Measurements from ENCODE around the gene RPLP2. TPM values are rescaled to one million over a fixed set of nuclear protein-coding genes. Genes with fewer than 3 reads are reported as not detected.

RPLP2 gene
- total RNA-seq (1,000 to 10,000 TPM; 4,178 to 4,199 TPM), total RNA-seq (758 to 1,063 reads per million in 2 donors)

DNA sequence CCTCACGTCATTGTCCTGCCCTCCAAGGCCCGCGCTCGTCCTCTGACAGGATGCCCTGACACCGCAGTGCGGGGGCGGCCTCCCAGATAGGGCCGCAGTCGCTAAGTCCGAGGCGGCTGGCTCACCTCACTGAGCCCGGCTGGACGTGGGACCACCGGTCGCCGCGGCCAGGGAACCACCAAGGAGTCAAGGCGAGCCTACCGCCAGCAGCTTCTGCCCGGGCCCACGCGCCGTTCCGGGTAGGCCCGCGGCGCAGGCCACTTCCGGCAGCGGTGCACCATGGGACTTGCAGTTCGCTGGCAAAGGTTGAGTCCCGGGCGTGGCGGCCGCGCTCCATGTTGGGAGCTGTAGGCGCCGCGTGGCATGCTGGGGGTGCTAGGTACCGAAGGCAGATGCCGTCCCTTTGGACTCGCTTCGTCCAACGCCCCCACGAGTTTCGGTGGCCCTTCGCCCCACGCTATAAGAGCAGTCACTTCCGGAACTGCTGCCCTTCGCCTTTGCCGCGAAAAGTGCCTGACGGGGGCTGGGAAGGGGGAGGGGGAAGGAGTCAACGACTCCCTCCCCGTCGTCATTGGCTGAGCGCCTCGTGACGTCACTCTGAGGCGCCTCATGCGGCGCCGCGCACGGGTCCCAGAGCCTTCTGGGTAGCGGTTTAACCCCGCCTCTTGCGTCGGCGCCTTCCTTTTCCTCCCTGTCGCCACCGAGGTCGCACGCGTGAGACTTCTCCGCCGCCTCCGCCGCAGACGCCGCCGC lies at the start of gene RPLP2:
RPLP2 (plus strand) TSS at position 681 of the 753 bp plus-strand sequence. CDS start 268 bp downstream, outside the sequence.
- Mint-ChIP-seq H3K27ac (peak within 1 kb of the TSS; percentile 97), H3K36me3 (ENCODE audit: low read depth) (peaks cover 3% of the 10 kb centered on the region), H3K4me3 (peak within 1 kb of the TSS; percentile 90)

DNA sequence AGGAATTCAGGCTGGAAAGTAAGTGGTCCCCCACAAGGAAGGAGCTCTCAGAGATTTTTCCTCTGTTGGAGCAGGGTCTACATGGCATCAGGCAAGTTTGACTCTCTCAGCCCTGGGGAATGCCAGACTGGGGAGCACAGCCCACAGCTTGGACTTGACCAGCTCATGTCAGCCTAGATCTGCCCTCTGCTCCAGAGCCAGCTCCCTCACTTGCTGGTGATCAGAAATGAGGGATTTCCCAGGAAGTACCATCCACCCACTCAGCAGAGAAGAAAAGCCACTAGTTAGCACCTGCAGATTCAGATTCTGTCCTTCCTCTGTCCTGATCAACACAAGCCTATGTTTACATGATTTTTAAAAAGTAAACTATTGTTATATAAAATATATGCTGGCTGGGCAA lies 49.5 kb upstream of the RPLP2 start:
- Mint-ChIP-seq H3K27me3 (no peaks in the 10 kb centered on the region), H3K4me3 (no peak overlapping the region), H3K36me3 (ENCODE audit: low read depth) (no peaks in the 10 kb centered on the region), H3K27ac (no peak overlapping the region), H3K4me1 (peaks cover 2% of the 10 kb centered on the region)
- no peaks in the 10 kb centered on the region for H3K9me3 ChIP-seq (ENCODE audit: control insufficient read depth, low read length, poor library complexity, severe bottlenecking)
- no peak for ATAC-seq
- no peak for DNase-seq

More for the DNA sequence above, at the start of gene RPLP2:
- DNase-seq (peak; percentile 94 to 96 (median 95)), ATAC-seq (peak; percentile 87)
- Mint-ChIP-seq H3K27me3 (no peaks in the 10 kb centered on the region), H3K4me1 (peaks cover 21% of the 10 kb centered on the region)
- H3K9me3 ChIP-seq (ENCODE audit: control insufficient read depth, low read length, poor library complexity, severe bottlenecking), result no peaks in the 10 kb centered on the region

DNA sequence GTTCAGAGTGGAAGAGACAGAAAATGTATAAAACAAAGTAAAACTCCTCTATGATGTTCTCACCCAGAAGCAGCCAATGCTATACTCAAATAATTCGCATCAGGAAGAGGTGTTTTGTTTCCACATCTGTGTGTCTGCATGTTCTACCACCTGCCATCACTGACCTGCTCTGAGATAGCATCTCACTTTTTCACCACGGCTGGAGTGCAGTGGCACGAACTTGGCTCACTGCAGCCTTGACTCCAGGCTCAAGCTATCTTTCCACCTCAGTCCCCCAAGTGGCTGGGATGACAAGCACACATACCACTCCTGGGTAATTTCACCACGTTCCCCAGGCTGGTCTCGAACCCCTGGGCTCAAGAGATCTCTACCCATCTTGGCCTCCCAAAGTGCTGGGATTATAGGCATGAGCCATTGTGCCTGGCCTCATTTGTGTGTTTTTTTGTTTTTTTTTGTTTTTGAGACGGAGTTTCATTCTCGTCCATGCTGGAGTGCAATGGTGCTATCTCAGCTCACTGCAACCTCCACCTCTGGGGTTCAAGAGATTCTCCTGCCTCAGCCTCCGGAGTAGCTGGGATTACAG lies 48.1 kb upstream of the RPLP2 start:
- no peaks in the 10 kb centered on the region for H3K9me3 ChIP-seq (ENCODE audit: control insufficient read depth, low read length, poor library complexity, severe bottlenecking)
- H3K4me3 Mint-ChIP-seq, result no peak overlapping the region
- H3K4me1 Mint-ChIP-seq, result peaks cover 2% of the 10 kb centered on the region
- no peaks in the 10 kb centered on the region for H3K36me3 Mint-ChIP-seq (ENCODE audit: low read depth)
- H3K27me3 Mint-ChIP-seq, result no peaks in the 10 kb centered on the region
- ATAC-seq (no peak), DNase-seq (no peak)
- H3K27ac Mint-ChIP-seq, result peak overlapping the region; percentile 45

DNA sequence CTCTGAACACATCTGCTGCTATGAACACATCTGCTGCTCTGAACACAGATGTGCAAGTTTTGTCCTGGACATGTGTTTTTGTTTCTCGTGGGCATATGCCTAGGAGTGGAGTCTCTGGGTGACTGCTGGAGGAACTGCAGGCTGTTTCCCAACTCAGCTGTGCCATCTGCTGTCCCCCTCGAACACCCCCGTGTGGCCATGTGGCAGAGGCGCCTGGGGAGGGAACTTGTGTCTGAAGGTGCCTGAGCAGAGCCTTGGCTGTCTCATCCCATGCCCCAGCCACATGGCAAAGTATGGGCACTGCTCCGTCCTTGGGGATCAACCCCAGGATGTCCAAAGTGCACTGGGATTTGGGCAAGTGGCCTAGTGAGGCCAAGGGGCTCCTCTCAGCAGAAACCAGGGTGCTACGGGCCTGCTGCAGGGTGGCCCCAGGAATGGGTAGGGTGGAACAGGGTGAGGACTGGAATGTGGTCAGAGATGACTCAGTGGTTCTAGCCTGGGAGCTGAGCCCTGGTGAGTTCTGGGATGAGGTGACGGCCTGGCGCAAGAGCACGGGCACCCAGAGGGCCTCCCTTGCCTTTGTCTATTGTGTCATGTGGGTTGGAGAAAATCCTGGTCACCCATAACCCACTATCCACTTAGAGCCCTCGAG lies 47.2 kb upstream of the RPLP2 start:
- Mint-ChIP-seq H3K27ac (peak overlapping the region; percentile 45), H3K36me3 (ENCODE audit: low read depth) (no peaks in the 10 kb centered on the region), H3K4me3 (no peak overlapping the region), H3K27me3 (no peaks in the 10 kb centered on the region), H3K4me1 (no peaks in the 10 kb centered on the region)
- no peaks in the 10 kb centered on the region for H3K9me3 ChIP-seq (ENCODE audit: control insufficient read depth, low read length, poor library complexity, severe bottlenecking)
- no peak for DNase-seq
- no peak for ATAC-seq

DNA sequence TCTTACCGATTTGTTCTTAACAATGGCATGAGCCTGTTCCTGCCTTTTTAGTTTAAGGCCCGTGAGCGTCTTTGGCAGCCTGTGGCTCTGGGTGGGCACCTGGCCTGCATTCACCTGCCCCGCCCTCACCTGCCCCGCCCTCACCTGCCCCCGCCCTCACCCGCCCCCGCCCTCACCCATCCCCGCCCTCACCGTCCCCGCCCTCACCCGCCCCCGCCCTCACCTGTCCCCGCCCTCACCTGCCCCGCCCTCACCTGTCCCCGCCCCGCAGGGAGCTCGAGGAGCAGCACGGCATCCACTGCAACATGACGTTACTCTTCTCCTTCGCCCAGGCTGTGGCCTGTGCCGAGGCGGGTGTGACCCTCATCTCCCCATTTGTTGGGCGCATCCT lies 46.7 kb upstream of the RPLP2 start:
- no peaks in the 10 kb centered on the region for H3K9me3 ChIP-seq (ENCODE audit: control insufficient read depth, low read length, poor library complexity, severe bottlenecking)
- ATAC-seq, result no peak
- Mint-ChIP-seq H3K36me3 (ENCODE audit: low read depth) (no peaks in the 10 kb centered on the region), H3K4me1 (no peaks in the 10 kb centered on the region), H3K27me3 (no peaks in the 10 kb centered on the region), H3K4me3 (no peak overlapping the region), H3K27ac (no peak overlapping the region)
- DNase-seq, result no peak

DNA sequence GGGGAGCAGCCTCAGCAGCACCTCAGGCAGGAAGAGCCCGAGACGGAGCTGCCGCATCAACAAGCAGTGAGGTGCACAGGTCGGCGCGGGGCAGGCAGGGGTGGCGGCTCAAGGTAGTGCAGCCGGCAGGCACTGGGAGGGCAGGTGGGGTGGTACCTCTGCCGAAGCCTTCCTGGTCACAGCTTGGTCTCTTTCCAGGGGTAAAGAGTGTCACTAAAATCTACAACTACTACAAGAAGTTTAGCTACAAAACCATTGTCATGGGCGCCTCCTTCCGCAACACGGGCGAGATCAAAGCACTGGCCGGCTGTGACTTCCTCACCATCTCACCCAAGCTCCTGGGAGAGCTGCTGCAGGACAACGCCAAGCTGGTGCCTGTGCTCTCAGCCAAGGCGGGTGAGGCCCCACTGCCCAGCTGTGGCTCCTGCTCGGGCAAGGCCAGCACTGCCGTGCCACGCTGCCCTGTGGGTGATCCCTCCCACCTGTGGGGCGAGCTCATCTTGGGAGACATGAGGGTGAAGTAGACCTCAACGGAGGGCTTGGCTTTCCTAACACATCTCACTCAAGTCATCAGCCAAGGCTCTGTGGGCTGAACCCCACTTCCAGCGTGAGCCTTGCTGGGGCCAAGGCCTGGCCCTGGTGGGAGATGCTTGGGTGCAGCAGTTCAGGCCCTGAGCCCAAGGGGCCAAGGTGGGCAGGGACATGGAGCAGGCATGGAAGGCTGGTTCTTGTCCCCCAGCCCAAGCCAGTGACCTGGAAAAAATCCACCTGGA lies 46.0 kb upstream of the RPLP2 start:
- Mint-ChIP-seq H3K4me1 (no peaks in the 10 kb centered on the region), H3K27me3 (no peaks in the 10 kb centered on the region), H3K27ac (no peak overlapping the region), H3K4me3 (no peak overlapping the region), H3K36me3 (ENCODE audit: low read depth) (no peaks in the 10 kb centered on the region)
- ATAC-seq (no peak), DNase-seq (no peak)
- no peaks in the 10 kb centered on the region for H3K9me3 ChIP-seq (ENCODE audit: control insufficient read depth, low read length, poor library complexity, severe bottlenecking)

DNA sequence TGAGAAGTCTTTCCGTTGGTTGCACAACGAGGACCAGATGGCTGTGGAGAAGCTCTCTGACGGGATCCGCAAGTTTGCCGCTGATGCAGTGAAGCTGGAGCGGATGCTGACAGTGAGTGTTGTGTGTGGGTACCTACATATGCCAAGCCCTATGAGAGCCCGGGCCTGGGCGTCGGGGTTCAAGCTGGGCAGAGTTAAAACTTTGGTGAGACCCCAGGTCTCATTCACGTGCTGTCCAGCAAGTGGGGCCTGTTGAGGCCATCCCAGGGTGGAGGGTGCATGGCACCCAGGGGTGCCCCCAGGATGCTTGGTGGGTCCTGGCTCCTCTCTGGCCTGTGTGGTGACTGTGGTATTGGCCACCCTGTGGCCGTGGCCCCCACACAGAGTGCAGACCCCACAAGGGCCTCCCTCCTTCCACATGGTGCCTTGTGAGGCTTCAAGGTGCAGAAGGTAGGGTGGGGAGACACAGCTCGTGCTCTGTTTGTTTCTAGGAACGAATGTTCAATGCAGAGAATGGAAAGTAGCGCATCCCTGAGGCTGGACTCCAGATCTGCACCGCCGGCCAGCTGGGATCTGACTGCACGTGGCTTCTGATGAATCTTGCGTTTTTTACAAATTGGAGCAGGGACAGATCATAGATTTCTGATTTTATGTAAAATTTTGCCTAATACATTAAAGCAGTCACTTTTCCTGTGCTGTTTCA lies 45.3 kb upstream of the RPLP2 start:
- H3K27me3 Mint-ChIP-seq, result no peaks in the 10 kb centered on the region
- no peak overlapping the region for H3K4me3 Mint-ChIP-seq
- DNase-seq, result no peak
- ATAC-seq, result no peak
- no peaks in the 10 kb centered on the region for H3K4me1 Mint-ChIP-seq
- H3K9me3 ChIP-seq (ENCODE audit: control insufficient read depth, low read length, poor library complexity, severe bottlenecking), result no peaks in the 10 kb centered on the region
- H3K36me3 Mint-ChIP-seq (ENCODE audit: low read depth), result no peaks in the 10 kb centered on the region
- no peak overlapping the region for H3K27ac Mint-ChIP-seq

DNA sequence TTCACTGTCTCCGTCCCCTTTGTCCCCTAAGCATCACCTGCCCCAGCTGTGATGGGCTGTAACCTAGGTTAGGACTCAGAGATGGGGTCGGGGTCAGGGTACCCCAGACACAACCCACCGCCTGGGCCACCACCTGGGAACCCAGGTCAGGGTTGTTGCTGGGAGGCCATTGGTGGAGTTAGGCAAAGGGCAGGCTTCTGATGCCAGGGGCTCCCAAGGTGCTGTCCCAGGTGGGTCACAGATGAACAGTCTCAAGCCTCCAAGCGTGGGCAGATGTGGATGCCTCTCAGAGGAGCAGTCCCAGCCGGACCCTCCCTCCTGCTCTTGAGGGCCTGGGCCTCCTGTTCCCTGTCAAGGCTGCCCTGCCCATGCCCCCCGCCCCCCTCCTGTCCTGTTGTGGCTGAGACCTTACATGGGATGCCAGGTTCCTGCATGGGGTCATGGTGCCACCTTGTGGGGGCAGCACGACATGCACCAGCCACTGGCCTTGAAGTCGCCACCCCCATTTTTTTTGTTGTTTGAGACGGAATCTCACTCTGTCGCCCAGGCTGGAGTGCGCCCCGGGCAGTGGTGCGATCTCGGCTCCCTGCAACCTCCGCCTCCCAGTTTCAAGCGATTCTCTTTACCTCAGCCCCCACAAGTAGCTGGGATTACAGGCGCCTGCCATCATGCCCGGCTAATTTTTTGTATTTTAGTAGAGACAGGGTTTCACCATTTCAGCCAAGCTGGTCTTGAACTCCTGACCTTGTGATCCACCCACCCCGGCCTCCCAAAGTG lies 44.6 kb upstream of the RPLP2 start:
- H3K4me3 Mint-ChIP-seq, result no peak overlapping the region
- DNase-seq, result peak; percentile 35 to 57 (median 49)
- H3K36me3 Mint-ChIP-seq (ENCODE audit: low read depth), result no peaks in the 10 kb centered on the region

DNA sequence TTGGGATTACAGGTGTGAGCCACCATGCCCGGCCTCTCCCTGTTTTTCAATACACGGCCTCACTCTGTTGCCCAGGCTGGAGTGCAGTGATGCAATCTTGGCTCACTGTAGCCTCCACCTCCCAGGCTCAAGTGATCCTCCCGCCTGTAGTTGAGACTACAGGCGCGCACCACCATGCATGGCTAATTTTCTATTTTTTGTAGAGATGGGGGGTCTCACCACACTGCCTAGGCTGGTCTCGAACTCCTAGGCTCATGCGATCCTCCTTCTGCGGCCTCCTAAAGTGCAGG lies 44.0 kb upstream of the RPLP2 start:
- no peaks in the 10 kb centered on the region for H3K9me3 ChIP-seq (ENCODE audit: control insufficient read depth, low read length, poor library complexity, severe bottlenecking)
- Mint-ChIP-seq H3K36me3 (ENCODE audit: low read depth) (no peaks in the 10 kb centered on the region), H3K4me1 (no peaks in the 10 kb centered on the region), H3K27me3 (no peaks in the 10 kb centered on the region), H3K27ac (no peak overlapping the region), H3K4me3 (no peak overlapping the region)
- no peak for ATAC-seq
- no peak for DNase-seq

More for the DNA sequence above, 44.6 kb upstream of the RPLP2 start:
- no peaks in the 10 kb centered on the region for H3K27me3 Mint-ChIP-seq
- peak; percentile 89 for ATAC-seq
- no peaks in the 10 kb centered on the region for H3K4me1 Mint-ChIP-seq
- H3K27ac Mint-ChIP-seq, result no peak overlapping the region
- H3K9me3 ChIP-seq (ENCODE audit: control insufficient read depth, low read length, poor library complexity, severe bottlenecking), result no peaks in the 10 kb centered on the region

DNA sequence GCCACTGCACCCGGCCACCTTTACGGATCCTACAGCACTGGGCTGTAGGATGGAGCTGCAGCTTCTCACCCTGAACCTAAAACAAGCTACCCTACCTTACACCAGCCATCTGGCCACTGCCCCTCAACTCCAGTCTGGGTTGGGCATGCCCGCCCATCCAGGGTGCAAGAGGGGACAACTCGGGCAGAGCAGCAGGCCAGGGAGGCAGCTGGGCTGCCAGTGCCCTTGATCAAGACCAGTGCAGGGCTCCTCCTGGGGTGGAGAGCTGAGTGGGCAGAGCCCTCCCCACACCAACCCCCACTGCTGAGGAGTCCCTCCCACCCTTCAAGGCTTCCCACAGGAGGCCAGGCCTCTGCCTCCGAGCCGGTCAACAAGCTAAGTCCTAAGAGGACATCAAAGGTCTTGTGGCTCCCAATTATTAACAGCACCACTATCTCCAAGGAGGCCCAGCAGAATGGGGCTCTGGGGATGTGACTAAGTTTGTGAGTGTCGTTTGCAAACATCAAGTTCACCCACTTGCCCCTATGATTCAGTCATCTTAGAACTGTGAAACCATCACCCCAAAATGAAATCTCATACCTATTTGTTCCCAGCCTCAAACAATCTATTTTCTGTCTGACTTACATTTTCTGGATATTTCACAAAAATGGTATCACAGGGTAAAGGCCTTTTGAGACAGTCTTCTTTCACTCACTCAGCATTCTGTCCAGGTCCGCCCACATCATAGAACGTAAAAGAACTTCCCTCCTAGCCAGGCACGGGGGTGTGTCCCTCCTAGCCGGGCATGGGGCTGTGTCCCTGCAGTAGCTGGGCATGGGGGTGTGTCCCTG lies 43.4 kb upstream of the RPLP2 start:
- ATAC-seq, result no peak
- no peaks in the 10 kb centered on the region for H3K4me1 Mint-ChIP-seq
- no peaks in the 10 kb centered on the region for H3K36me3 Mint-ChIP-seq (ENCODE audit: low read depth)
- H3K27ac Mint-ChIP-seq, result no peak overlapping the region
- no peak overlapping the region for H3K4me3 Mint-ChIP-seq
- H3K27me3 Mint-ChIP-seq, result no peaks in the 10 kb centered on the region
- no peak for DNase-seq
- no peaks in the 10 kb centered on the region for H3K9me3 ChIP-seq (ENCODE audit: control insufficient read depth, low read length, poor library complexity, severe bottlenecking)

DNA sequence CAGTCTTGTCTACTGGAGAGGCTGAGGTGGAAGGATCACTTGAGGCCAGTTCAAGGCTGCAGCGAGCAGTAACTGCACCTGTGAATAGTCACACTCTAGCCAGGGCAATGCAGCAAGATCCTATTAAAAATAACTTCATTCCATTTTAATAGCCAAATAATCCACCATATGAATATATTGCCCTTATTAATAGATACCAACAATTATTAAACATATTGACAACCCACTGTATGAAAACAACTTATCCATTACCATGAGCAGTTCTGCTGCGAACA lies 42.9 kb upstream of the RPLP2 start:
- DNase-seq, result no peak
- Mint-ChIP-seq H3K4me3 (no peak overlapping the region), H3K27me3 (no peaks in the 10 kb centered on the region), H3K36me3 (ENCODE audit: low read depth) (no peaks in the 10 kb centered on the region), H3K4me1 (no peaks in the 10 kb centered on the region), H3K27ac (no peak overlapping the region)
- no peaks in the 10 kb centered on the region for H3K9me3 ChIP-seq (ENCODE audit: control insufficient read depth, low read length, poor library complexity, severe bottlenecking)
- no peak for ATAC-seq

DNA sequence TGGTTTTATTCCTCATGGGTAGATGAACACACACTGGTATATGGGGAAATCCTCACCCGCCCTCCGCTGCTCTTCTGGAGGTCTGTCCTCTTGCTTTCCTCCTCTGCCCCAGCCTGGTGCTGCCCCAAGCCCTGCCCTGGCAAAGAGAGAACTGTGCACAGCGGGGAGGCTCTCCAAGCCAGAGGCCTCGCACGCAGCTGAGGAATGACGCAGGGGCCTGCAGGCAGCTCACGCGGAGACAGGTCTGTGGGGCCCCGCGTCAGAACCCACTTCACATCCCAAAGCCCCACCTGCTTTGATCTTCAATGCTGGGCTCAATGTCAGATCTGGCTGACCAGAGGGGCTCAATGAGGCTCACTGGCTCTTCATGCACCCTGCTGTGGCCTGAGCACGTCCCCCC lies 42.5 kb upstream of the RPLP2 start:
- Mint-ChIP-seq H3K4me1 (no peaks in the 10 kb centered on the region), H3K4me3 (no peak overlapping the region), H3K27ac (no peak overlapping the region), H3K27me3 (no peaks in the 10 kb centered on the region), H3K36me3 (ENCODE audit: low read depth) (no peaks in the 10 kb centered on the region)
- ATAC-seq, result no peak
- no peaks in the 10 kb centered on the region for H3K9me3 ChIP-seq (ENCODE audit: control insufficient read depth, low read length, poor library complexity, severe bottlenecking)
- no peak for DNase-seq
